Measurements from ENCODE around the gene EPC2. TPM values are rescaled to one million over a fixed set of nuclear protein-coding genes. Genes with fewer than 3 reads are reported as not detected.

Gene EPC2
- total RNA-seq, 2 experiments from 2014 or later: 12.8 to 26.3 TPM

GRCh38 chr2:148701877-148702276, 57.3 kb downstream of the EPC2 start:
- H3K9me2 ChIP-seq (ENCODE audit: insufficient read depth, low read length): no peaks in the 10 kb centered on the region
- no peaks in the 10 kb centered on the region for H3K4me1 ChIP-seq (ENCODE audit: insufficient read depth, low read length, poor library complexity, severe bottlenecking)
- no peak overlapping the region for H3K4me2 ChIP-seq (ENCODE audit: low read length)
- H3K4me3 ChIP-seq (ENCODE audit: low read depth, low read length, poor library complexity, severe bottlenecking): no peak overlapping the region
- no peak for TF ChIP-seq EZH2phosphoT487 (IDR thresholded peaks at IDR 0.05; ENCODE audit: borderline replicate concordance, low read depth, low read length)
- TF ChIP-seq CTCF (conservative IDR thresholded peaks at IDR 0.05; ENCODE audit: low read length): no peak
- BruUV-seq (replicated peaks): no TSS peak
- H3K36me3 ChIP-seq (ENCODE audit: insufficient read depth, low read length): peaks cover 30% of the 10 kb centered on the region
- peaks cover 19% of the 10 kb centered on the region; the same call in 1 of the 2 replicates for H3K79me2 ChIP-seq (ENCODE audit: insufficient read depth, low read depth, low read length)
- POLR2A ChIA-PET: interaction anchor here (0.6 to 1.1 kb wide), 2 partner anchors 9 to 839 kb away, joined by 3 to 4 read pairs; no protein-coding TSS in a partner anchor
- DNase-seq (ENCODE audit: low spot score): no peak
- intact Hi-C loops (cut with micrococcal nuclease; ENCODE audit: unreplicated experiment): no loop called here
- no peak overlapping the region for H2AFZ ChIP-seq (ENCODE audit: low read length)
- H3K27ac ChIP-seq (ENCODE audit: low read depth, low read length, poor library complexity, severe bottlenecking): no peak overlapping the region
- H4K20me1 ChIP-seq (ENCODE audit: insufficient read depth, low read length): no peaks in the 10 kb centered on the region
- CTCF ChIA-PET (ENCODE audit: unreplicated experiment): no interaction called here
- peaks cover 32% of the 10 kb centered on the region; the same call in 1 of the 2 replicates for H3K9me3 ChIP-seq (ENCODE audit: low read length)

GRCh38 chr2:148702475-148702874, 57.9 kb downstream of the EPC2 start:
- ChIA-PET CTCF (ENCODE audit: unreplicated experiment) (no interaction called here), POLR2A (interaction anchor here (0.5 to 1.1 kb wide), 2 partner anchors 10 to 42 kb away, joined by 3 to 4 read pairs; no protein-coding TSS in a partner anchor)
- intact Hi-C loops (cut with micrococcal nuclease; ENCODE audit: unreplicated experiment): no loop called here
- TF ChIP-seq CTCF (conservative IDR thresholded peaks at IDR 0.05; ENCODE audit: low read length) (no peak), EZH2phosphoT487 (IDR thresholded peaks at IDR 0.05; ENCODE audit: borderline replicate concordance, low read depth, low read length) (no peak)
- H3K9me3 ChIP-seq (ENCODE audit: low read length): peaks cover 32% of the 10 kb centered on the region; the same call in 1 of the 2 replicates
- DNase-seq (ENCODE audit: low spot score): no peak
- H4K20me1 ChIP-seq (ENCODE audit: insufficient read depth, low read length): no peaks in the 10 kb centered on the region
- no peak overlapping the region for H3K4me3 ChIP-seq (ENCODE audit: low read depth, low read length, poor library complexity, severe bottlenecking)
- no peaks in the 10 kb centered on the region for H3K4me1 ChIP-seq (ENCODE audit: insufficient read depth, low read length, poor library complexity, severe bottlenecking)
- H2AFZ ChIP-seq (ENCODE audit: low read length): no peak overlapping the region
- H3K79me2 ChIP-seq (ENCODE audit: insufficient read depth, low read depth, low read length): peaks cover 19% of the 10 kb centered on the region; the same call in 1 of the 2 replicates
- no peak overlapping the region for H3K27ac ChIP-seq (ENCODE audit: low read depth, low read length, poor library complexity, severe bottlenecking)
- no TSS peak for BruUV-seq (replicated peaks)
- no peaks in the 10 kb centered on the region for H3K9me2 ChIP-seq (ENCODE audit: insufficient read depth, low read length)
- no peak overlapping the region for H3K4me2 ChIP-seq (ENCODE audit: low read length)
- peaks cover 30% of the 10 kb centered on the region for H3K36me3 ChIP-seq (ENCODE audit: insufficient read depth, low read length)

DNA sequence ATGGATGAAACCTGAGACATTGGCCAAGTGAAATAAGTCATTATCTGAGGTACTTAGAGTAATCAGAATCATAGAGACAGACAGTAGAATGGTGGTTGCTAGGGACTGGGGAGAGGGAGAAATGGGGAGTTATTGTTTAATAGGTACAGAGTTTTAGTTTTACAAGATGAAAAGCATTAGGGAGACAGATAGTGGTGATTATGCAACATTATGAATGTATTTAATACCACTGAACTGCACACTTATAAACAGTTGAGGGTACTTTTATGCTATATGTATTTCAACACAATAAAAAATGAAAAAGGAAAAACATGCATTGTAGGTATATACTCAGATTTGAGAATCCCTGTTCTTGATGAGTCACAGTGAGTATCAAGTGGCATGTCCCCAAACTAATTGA, 59.7 kb downstream of the EPC2 start:
- BruUV-seq (replicated peaks): no TSS peak
- intact Hi-C loops (cut with micrococcal nuclease; ENCODE audit: unreplicated experiment): no loop called here
- POLR2A ChIA-PET: interaction anchor here (0.6 to 0.7 kb wide), 3 partner anchors 15 to 601 kb away, joined by 3 read pairs; no protein-coding TSS in a partner anchor
- Histone ChIP-seq H3K27ac (ENCODE audit: low read depth, low read length, poor library complexity, severe bottlenecking) (no peak overlapping the region), H3K4me2 (ENCODE audit: low read length) (no peak overlapping the region), H3K79me2 (ENCODE audit: insufficient read depth, low read depth, low read length) (peaks cover 19% of the 10 kb centered on the region; the same call in 1 of the 2 replicates), H3K36me3 (ENCODE audit: insufficient read depth, low read length) (peaks cover 30% of the 10 kb centered on the region), H3K4me3 (ENCODE audit: low read depth, low read length, poor library complexity, severe bottlenecking) (no peak overlapping the region), H2AFZ (ENCODE audit: low read length) (no peak overlapping the region), H3K9me2 (ENCODE audit: insufficient read depth, low read length) (no peaks in the 10 kb centered on the region), H4K20me1 (ENCODE audit: insufficient read depth, low read length) (no peaks in the 10 kb centered on the region), H3K9me3 (ENCODE audit: low read length) (peaks cover 30% of the 10 kb centered on the region; the same call in 1 of the 2 replicates), H3K4me1 (ENCODE audit: insufficient read depth, low read length, poor library complexity, severe bottlenecking) (no peaks in the 10 kb centered on the region)
- DNase-seq (ENCODE audit: low spot score): no peak
- TF ChIP-seq EZH2phosphoT487 (IDR thresholded peaks at IDR 0.05; ENCODE audit: borderline replicate concordance, low read depth, low read length) (no peak), CTCF (conservative IDR thresholded peaks at IDR 0.05; ENCODE audit: low read length) (no peak)
- CTCF ChIA-PET (ENCODE audit: unreplicated experiment): no interaction called here
